Measurements from ENCODE around the gene LRRC28.
A peak's percentile ranks its signal among the peaks of the same experiment; 100 is the strongest.

Gene LRRC28

GRCh38 chr15:99408236-99409096, 157.2 kb downstream of the LRRC28 start:
- no peaks in the 10 kb centered on the region for H3K36me3 Mint-ChIP-seq (ENCODE audit: low read depth)
- H3K4me1 Mint-ChIP-seq (ENCODE audit: low read depth) = peaks cover 13% of the 10 kb centered on the region
- H3K9me3 Mint-ChIP-seq = no peaks in the 10 kb centered on the region
- no peak for DNase-seq (ENCODE audit: low spot score)
- no peak overlapping the region for H3K27ac Mint-ChIP-seq
- no peak overlapping the region for H3K4me3 Mint-ChIP-seq
- peaks cover 2% of the 10 kb centered on the region for H3K27me3 Mint-ChIP-seq (ENCODE audit: low read depth)

GRCh38 chr15:99409097-99409473, 157.8 kb downstream of the LRRC28 start:
- no peak overlapping the region for H3K4me3 Mint-ChIP-seq
- H3K36me3 Mint-ChIP-seq (ENCODE audit: low read depth) = no peaks in the 10 kb centered on the region
- peaks cover 13% of the 10 kb centered on the region for H3K4me1 Mint-ChIP-seq (ENCODE audit: low read depth)
- H3K27ac Mint-ChIP-seq = no peak overlapping the region
- no peaks in the 10 kb centered on the region for H3K9me3 Mint-ChIP-seq
- no peak for DNase-seq (ENCODE audit: low spot score)
- H3K27me3 Mint-ChIP-seq (ENCODE audit: low read depth) = peaks cover 2% of the 10 kb centered on the region

GRCh38 chr15:99409560-99409959, 158.3 kb downstream of the LRRC28 start:
- peaks cover 2% of the 10 kb centered on the region for H3K27me3 Mint-ChIP-seq (ENCODE audit: low read depth)
- H3K9me3 Mint-ChIP-seq = no peaks in the 10 kb centered on the region
- DNase-seq (ENCODE audit: low spot score) = no peak
- no peaks in the 10 kb centered on the region for H3K36me3 Mint-ChIP-seq (ENCODE audit: low read depth)
- no peak overlapping the region for H3K4me3 Mint-ChIP-seq
- no peak overlapping the region for H3K27ac Mint-ChIP-seq
- H3K4me1 Mint-ChIP-seq (ENCODE audit: low read depth) = peaks cover 13% of the 10 kb centered on the region

GRCh38 chr15:99410477-99410876, 159.2 kb downstream of the LRRC28 start:
- H3K27ac Mint-ChIP-seq = no peak overlapping the region
- no peaks in the 10 kb centered on the region for H3K36me3 Mint-ChIP-seq (ENCODE audit: low read depth)
- no peaks in the 10 kb centered on the region for H3K9me3 Mint-ChIP-seq
- H3K27me3 Mint-ChIP-seq (ENCODE audit: low read depth) = peaks cover 2% of the 10 kb centered on the region
- no peak overlapping the region for H3K4me3 Mint-ChIP-seq
- peaks cover 13% of the 10 kb centered on the region for H3K4me1 Mint-ChIP-seq (ENCODE audit: low read depth)
- no peak for DNase-seq (ENCODE audit: low spot score)

DNA sequence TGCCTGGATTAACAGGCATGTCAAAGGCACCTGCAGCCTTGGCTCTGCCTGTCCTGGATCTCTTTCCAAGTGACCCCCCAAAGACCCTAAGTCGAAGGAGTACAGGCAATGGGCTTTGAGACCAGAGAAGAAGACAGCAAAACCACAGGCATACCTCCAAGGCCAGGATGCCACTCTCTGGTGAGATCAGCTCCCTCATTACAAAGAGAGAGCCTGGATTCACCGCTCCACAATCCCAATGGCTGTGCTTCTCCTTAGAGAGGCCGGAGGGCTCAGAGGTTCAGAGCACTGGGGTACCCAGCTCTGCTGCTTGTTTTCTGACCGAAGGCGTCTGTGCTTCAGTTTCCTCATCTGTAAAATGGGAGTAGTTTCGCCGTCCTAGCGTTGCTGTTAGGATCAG, 160.0 kb downstream of the LRRC28 start:
- Mint-ChIP-seq H3K9me3 (no peaks in the 10 kb centered on the region), H3K4me1 (ENCODE audit: low read depth) (peaks cover 13% of the 10 kb centered on the region), H3K4me3 (no peak overlapping the region), H3K27me3 (ENCODE audit: low read depth) (no peaks in the 10 kb centered on the region), H3K27ac (no peak overlapping the region), H3K36me3 (ENCODE audit: low read depth) (no peaks in the 10 kb centered on the region)
- no peak for DNase-seq (ENCODE audit: low spot score)

- Mint-ChIP-seq H3K4me1 (ENCODE audit: low read depth) (peaks cover 13% of the 10 kb centered on the region), H3K4me3 (no peak overlapping the region), H3K27ac (no peak overlapping the region), H3K9me3 (no peaks in the 10 kb centered on the region), H3K36me3 (ENCODE audit: low read depth) (no peaks in the 10 kb centered on the region), H3K27me3 (ENCODE audit: low read depth) (no peaks in the 10 kb centered on the region)
- DNase-seq (ENCODE audit: low spot score) = no peak
Measured at GRCh38 chr15:99412082-99412481, 160.8 kb downstream of the LRRC28 start.

DNA sequence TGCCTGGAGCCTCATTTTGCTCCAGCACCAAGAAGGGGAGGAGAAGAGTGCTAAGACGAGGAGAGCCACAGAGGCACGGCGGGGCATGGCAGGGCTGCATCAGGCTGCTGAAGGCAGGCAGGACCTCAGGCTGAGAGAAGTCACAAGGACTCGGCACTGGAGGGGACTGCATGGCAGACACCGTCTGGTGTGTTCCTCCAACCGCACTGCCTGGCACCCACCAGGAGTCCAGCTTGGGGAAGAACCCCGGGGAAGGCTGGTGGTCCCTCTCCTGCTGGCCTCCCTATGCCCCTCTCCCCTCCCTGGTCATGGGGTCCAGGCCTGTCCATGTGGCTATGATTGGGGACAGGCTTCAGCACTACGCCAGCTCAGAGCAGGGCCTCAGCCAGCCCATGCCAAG, 161.3 kb downstream of the LRRC28 start:
- Mint-ChIP-seq H3K27ac (no peak overlapping the region), H3K36me3 (ENCODE audit: low read depth) (no peaks in the 10 kb centered on the region), H3K9me3 (no peaks in the 10 kb centered on the region), H3K27me3 (ENCODE audit: low read depth) (no peaks in the 10 kb centered on the region), H3K4me1 (ENCODE audit: low read depth) (peaks cover 11% of the 10 kb centered on the region), H3K4me3 (no peak overlapping the region)
- DNase-seq (ENCODE audit: low spot score) = no peak

- no peak overlapping the region for H3K27ac Mint-ChIP-seq
- H3K4me3 Mint-ChIP-seq = no peak overlapping the region
- no peaks in the 10 kb centered on the region for H3K4me1 Mint-ChIP-seq (ENCODE audit: low read depth)
Measured at GRCh38 chr15:99413955-99414754, 162.9 kb downstream of the LRRC28 start.

GRCh38 chr15:99414755-99415731, 163.8 kb downstream of the LRRC28 start:
- DNase-seq (ENCODE audit: low spot score) = no peak
- Mint-ChIP-seq H3K4me3 (no peak overlapping the region), H3K27ac (no peak overlapping the region), H3K36me3 (ENCODE audit: low read depth) (no peaks in the 10 kb centered on the region), H3K9me3 (no peaks in the 10 kb centered on the region), H3K4me1 (ENCODE audit: low read depth) (no peaks in the 10 kb centered on the region), H3K27me3 (ENCODE audit: low read depth) (no peaks in the 10 kb centered on the region)

More at GRCh38 chr15:99413955-99414754, 162.9 kb downstream of the LRRC28 start:
- no peaks in the 10 kb centered on the region for H3K36me3 Mint-ChIP-seq (ENCODE audit: low read depth)
- H3K9me3 Mint-ChIP-seq = no peaks in the 10 kb centered on the region
- no peaks in the 10 kb centered on the region for H3K27me3 Mint-ChIP-seq (ENCODE audit: low read depth)
- DNase-seq (ENCODE audit: low spot score) = no peak

GRCh38 chr15:99416191-99417188, 165.2 kb downstream of the LRRC28 start:
- H3K36me3 Mint-ChIP-seq (ENCODE audit: low read depth) = no peaks in the 10 kb centered on the region
- peaks cover 11% of the 10 kb centered on the region for H3K4me1 Mint-ChIP-seq (ENCODE audit: low read depth)
- H3K27ac Mint-ChIP-seq = no peak overlapping the region
- no peaks in the 10 kb centered on the region for H3K27me3 Mint-ChIP-seq (ENCODE audit: low read depth)
- no peak for DNase-seq (ENCODE audit: low spot score)
- no peak overlapping the region for H3K4me3 Mint-ChIP-seq
- no peaks in the 10 kb centered on the region for H3K9me3 Mint-ChIP-seq

DNA sequence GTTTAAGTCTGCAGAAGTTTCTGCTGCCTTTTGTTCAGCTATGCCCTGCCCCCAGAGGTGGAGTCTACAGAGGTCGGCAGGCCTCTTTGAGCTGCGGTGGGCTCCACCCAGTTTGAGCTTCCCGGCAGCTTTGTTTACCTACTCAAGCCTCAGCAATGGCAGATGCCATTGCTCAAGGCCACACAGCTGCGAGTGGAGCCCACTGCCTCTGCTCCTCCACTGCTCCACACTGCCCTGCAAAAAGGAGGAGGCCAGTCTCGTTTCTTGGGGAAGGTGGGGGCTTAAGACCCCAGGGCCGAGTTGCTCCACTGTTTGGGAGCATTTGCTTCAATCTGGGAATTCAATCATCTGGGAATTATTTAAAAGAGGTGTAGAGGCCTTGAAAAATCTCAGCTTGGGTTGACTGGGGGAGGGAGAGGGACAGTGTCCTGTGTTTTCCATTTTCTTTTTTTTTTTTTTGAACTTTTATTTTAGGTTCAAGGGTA, 169.9 kb downstream of the LRRC28 start:
- Mint-ChIP-seq H3K4me3 (peak overlapping the region; percentile 38), H3K27me3 (ENCODE audit: low read depth) (no peaks in the 10 kb centered on the region), H3K9me3 (peaks cover 5% of the 10 kb centered on the region), H3K36me3 (ENCODE audit: low read depth) (peaks cover 4% of the 10 kb centered on the region), H3K27ac (peak overlapping the region; percentile 18), H3K4me1 (ENCODE audit: low read depth) (peaks cover 42% of the 10 kb centered on the region)
- DNase-seq (ENCODE audit: low spot score) = no peak

- Mint-ChIP-seq H3K4me3 (no peak overlapping the region), H3K27me3 (ENCODE audit: low read depth) (no peaks in the 10 kb centered on the region), H3K27ac (peak overlapping the region; percentile 18), H3K9me3 (peaks cover 5% of the 10 kb centered on the region), H3K36me3 (ENCODE audit: low read depth) (peaks cover 4% of the 10 kb centered on the region), H3K4me1 (ENCODE audit: low read depth) (peaks cover 43% of the 10 kb centered on the region)
- DNase-seq (ENCODE audit: low spot score) = no peak
Measured at GRCh38 chr15:99421758-99422157, 170.5 kb downstream of the LRRC28 start.

Measured in T-helper 2 cell treated with Interferon-gamma antibody and Interleukin-4, amounts not matched to agents 5 μg/mL and 100 μg/mL, for 36 hours (primary cell).